GM23338 (cell line): Measurements from ENCODE around the gene TEX53. TPM values are rescaled to one million over a fixed set of nuclear protein-coding genes. Genes with fewer than 3 reads are reported as not detected.

Experiments used
- ATAC-seq: fragments of 200-7000 bp; cut with Tn5 transposase; 3 replicates; pipeline ENCODE4 v1.9.1; 2020
- DNase-seq: peaks from one replicate; pipeline ENCODE4 v3.0.0-alpha.2; 2015; ENCODE audit warnings: low spot score
- H2AFZ ChIP-seq: fragments of 200-600 bp; sonication (generic); 2 replicates; pipeline ENCODE4 v1.8.0; 2016; ENCODE audit warnings: antibody characterized with exemption, mild to moderate bottlenecking, moderate library complexity
- H3F3A ChIP-seq: fragments of 200-600 bp; sonication (generic); replicated peaks from 2 replicates; pipeline ENCODE4 v1.8.0; 2017; ENCODE audit warnings: antibody characterized with exemption, mixed run types, low read depth
- H3K27ac ChIP-seq: fragments of 200-600 bp; sonication (generic); 2 replicates; pipeline ENCODE4 v1.6.1; 2016; ENCODE audit warnings: low read depth
- H3K27me3 ChIP-seq: fragments of 200-600 bp; sonication (generic); 2 replicates; pipeline ENCODE4 v1.8.0; 2016; ENCODE audit warnings: mild to moderate bottlenecking, mixed run types, moderate library complexity; ENCODE audit not compliant: insufficient read depth
- H3K36me3 ChIP-seq: fragments of 200-600 bp; sonication (generic); 2 replicates; pipeline ENCODE4 v1.8.0; 2016; ENCODE audit warnings: mild to moderate bottlenecking; ENCODE audit not compliant: insufficient read depth
- H3K4me1 ChIP-seq: fragments of 200-600 bp; sonication (generic); 2 replicates; pipeline ENCODE4 v1.8.0; 2016; ENCODE audit warnings: mild to moderate bottlenecking, moderate library complexity; ENCODE audit not compliant: insufficient read depth
- H3K4me2 ChIP-seq: fragments of 200-600 bp; sonication (generic); 2 replicates; pipeline ENCODE4 v1.7.1; 2017; ENCODE audit warnings: mixed run types
- H3K4me3 ChIP-seq: fragments of 200-600 bp; sonication (generic); 2 replicates; pipeline ENCODE4 v1.6.1; 2016; ENCODE audit warnings: mixed run types
- H3K79me2 ChIP-seq: fragments of 200-600 bp; sonication (generic); replicated peaks from 2 replicates; pipeline ENCODE4 v1.8.0; 2017; ENCODE audit warnings: mild to moderate bottlenecking; ENCODE audit not compliant: insufficient read depth
- H3K9me2 ChIP-seq: fragments of 200-600 bp; sonication (generic); 2 replicates; pipeline ENCODE4 v1.8.0; 2017; ENCODE audit not compliant: insufficient read depth
- H4K20me1 ChIP-seq: fragments of 200-600 bp; sonication (generic); replicated peaks from 2 replicates; pipeline ENCODE4 v1.8.0; 2017; ENCODE audit warnings: mild to moderate bottlenecking; ENCODE audit not compliant: insufficient read depth
- H3K27ac Mint-ChIP-seq: 2 replicates; pipeline ENCODE4 v1.8.0; 2020; ENCODE audit warnings: inconsistent platforms, mild to moderate bottlenecking, moderate library complexity, mixed read lengths
- H3K27me3 Mint-ChIP-seq: 3 replicates; pipeline ENCODE4 v1.8.0; 2022; ENCODE audit warnings: low read depth, mild to moderate bottlenecking, moderate library complexity, mixed read lengths, inconsistent platforms; ENCODE audit not compliant: insufficient read depth, poor library complexity
- H3K36me3 Mint-ChIP-seq: 3 replicates; pipeline ENCODE4 v1.8.0; 2021; ENCODE audit warnings: low read depth, mild to moderate bottlenecking, inconsistent platforms, moderate library complexity, mixed read lengths
- H3K4me1 Mint-ChIP-seq: 3 replicates; pipeline ENCODE4 v1.8.0; 2020; ENCODE audit warnings: mild to moderate bottlenecking, inconsistent platforms, mixed read lengths
- H3K4me3 Mint-ChIP-seq: 3 replicates; pipeline ENCODE4 v1.8.0; 2021; ENCODE audit warnings: moderate library complexity, mild to moderate bottlenecking, inconsistent platforms, mixed read lengths
- H3K9me3 Mint-ChIP-seq: 3 replicates; pipeline ENCODE4 v1.8.0; 2020; ENCODE audit warnings: moderate library complexity, mild to moderate bottlenecking, inconsistent platforms, mixed read lengths
- ETS1 ChIP-seq: IDR thresholded peaks from 2 replicates; pipeline ENCODE4 v1.6.1; 2016; ENCODE audit warnings: antibody characterized with exemption
- EZH2phosphoT487 ChIP-seq: fragments of 200-600 bp; sonication (generic); IDR thresholded peaks from one replicate; pipeline ENCODE4 v1.8.1; 2018; ENCODE audit warnings: antibody characterized with exemption; ENCODE audit not compliant: unreplicated experiment
- JUNB ChIP-seq: IDR thresholded peaks from one replicate; pipeline ENCODE4 v1.6.1; 2016; ENCODE audit warnings: antibody characterized with exemption; ENCODE audit not compliant: unreplicated experiment
- NANOG ChIP-seq: IDR thresholded peaks from 2 replicates; pipeline ENCODE4 v1.6.1; 2016; ENCODE audit warnings: antibody characterized with exemption, borderline replicate concordance
- POLR2AphosphoS5 ChIP-seq: IDR thresholded peaks from 2 replicates; pipeline ENCODE4 v1.6.1; 2016; ENCODE audit warnings: antibody characterized with exemption, low read depth
- REST ChIP-seq: IDR thresholded peaks from one replicate; pipeline ENCODE4 v1.6.1; 2018; ENCODE audit warnings: antibody characterized with exemption; ENCODE audit not compliant: unreplicated experiment
- STAT1 ChIP-seq: IDR thresholded peaks from one replicate; pipeline ENCODE4 v1.6.1; 2016; ENCODE audit warnings: antibody characterized with exemption; ENCODE audit not compliant: unreplicated experiment
- ZNF331 ChIP-seq: fragments of 250-450 bp; sonication (Bioruptor Pico); IDR thresholded peaks from 2 replicates; pipeline ENCODE4 v1.5.0; 2020; ENCODE audit warnings: low read depth, mild to moderate bottlenecking, moderate library complexity
- polyA plus RNA-seq: library from polyadenylated mRNA; unstranded; fragments of >200 nt; fragmentation: Nextera tagmentation; extraction: Ambion mirVana; gene quantifications from 2 replicates; pipeline ENCODE4 v1.2.1, GENCODE V29; 2016
- total RNA-seq: library from RNA; depleted of rRNA; stranded (reverse); fragments of >200 nt; shearing (Covaris generic); gene quantifications from 2 replicates; pipeline ENCODE4 v1.2.3, GENCODE V29; 2014
- TF ChIP-seq, protein P1 (sequence below): fragments of 250-450 bp; sonication (Bioruptor Pico); IDR thresholded peaks from 2 replicates; pipeline ENCODE4 v1.5.0; 2020; ENCODE audit warnings: mild to moderate bottlenecking, moderate library complexity

TEX53 gene
- total and polyA plus RNA-seq, 2 experiments from 2014 or later: not detected

DNA sequence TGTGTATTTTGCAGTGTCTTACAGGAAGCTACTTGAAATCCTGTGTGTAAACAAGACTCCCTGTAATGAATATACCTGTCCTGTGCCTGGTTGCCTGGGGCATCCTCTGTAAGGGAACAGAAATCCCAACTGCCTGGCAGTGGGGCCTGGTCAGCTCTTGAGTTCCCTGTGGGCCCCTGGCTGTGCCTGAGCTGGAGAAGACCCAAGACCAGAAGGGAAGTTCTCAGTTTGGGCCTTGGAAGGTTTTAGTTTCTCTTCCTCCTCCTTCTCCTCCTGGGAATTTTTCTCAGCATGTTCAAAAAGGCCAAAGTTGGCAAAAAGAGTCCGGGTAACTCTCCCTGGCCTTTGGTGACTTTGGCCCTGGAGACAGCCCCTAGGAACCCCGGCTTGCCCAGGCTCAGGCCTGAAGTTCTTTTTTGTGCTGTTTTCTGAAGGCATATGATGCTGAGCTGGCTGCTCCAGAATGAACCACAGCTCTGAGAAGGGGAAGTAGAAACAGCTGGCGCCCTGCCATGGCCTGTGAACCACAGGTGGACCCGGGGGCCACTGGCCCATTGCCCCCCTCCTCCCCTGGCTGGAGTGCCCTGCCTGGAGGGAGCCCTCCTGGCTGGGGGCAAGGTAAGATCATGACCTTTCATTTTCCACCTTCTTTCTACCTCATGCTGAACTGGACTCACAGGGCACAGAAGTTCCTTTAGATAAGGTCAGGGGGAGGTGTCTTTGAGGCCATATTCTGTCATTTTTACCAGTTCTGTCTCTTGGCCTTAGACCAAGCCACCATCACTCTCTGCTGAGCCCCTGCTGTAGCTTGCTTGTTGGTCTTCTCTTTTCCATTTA, 40.7 kb downstream of the TEX53 start:
- Histone ChIP-seq H3K27me3 (no peaks in the 10 kb centered on the region), H3K9me2 (no peaks in the 10 kb centered on the region), H3K4me1 (peaks cover 14% of the 10 kb centered on the region), H3F3A (no peaks in the 10 kb centered on the region), H3K4me3 (no peak overlapping the region), H3K27ac (no peak overlapping the region), H3K36me3 (no peaks in the 10 kb centered on the region), H3K4me2 (no peak overlapping the region), H4K20me1 (no peaks in the 10 kb centered on the region; the same call in 1 of the 2 replicates), H2AFZ (no peak overlapping the region), H3K79me2 (peaks cover 25% of the 10 kb centered on the region; the same call in 1 of the 2 replicates)
- Mint-ChIP-seq H3K36me3 (peaks cover 24% of the 10 kb centered on the region), H3K27me3 (peaks cover 7% of the 10 kb centered on the region), H3K9me3 (no peaks in the 10 kb centered on the region), H3K4me1 (peaks cover 17% of the 10 kb centered on the region), H3K4me3 (no peak overlapping the region), H3K27ac (no peak overlapping the region)
- DNase-seq (no peak), ATAC-seq (no peak)
- TF ChIP-seq JUNB (no peak), REST (no peak), POLR2AphosphoS5 (no peak), STAT1 (no peak), NANOG (no peak), ETS1 (no peak), ZNF331 (no peak), EZH2phosphoT487 (no peak)
- TF ChIP-seq, protein P1, sequence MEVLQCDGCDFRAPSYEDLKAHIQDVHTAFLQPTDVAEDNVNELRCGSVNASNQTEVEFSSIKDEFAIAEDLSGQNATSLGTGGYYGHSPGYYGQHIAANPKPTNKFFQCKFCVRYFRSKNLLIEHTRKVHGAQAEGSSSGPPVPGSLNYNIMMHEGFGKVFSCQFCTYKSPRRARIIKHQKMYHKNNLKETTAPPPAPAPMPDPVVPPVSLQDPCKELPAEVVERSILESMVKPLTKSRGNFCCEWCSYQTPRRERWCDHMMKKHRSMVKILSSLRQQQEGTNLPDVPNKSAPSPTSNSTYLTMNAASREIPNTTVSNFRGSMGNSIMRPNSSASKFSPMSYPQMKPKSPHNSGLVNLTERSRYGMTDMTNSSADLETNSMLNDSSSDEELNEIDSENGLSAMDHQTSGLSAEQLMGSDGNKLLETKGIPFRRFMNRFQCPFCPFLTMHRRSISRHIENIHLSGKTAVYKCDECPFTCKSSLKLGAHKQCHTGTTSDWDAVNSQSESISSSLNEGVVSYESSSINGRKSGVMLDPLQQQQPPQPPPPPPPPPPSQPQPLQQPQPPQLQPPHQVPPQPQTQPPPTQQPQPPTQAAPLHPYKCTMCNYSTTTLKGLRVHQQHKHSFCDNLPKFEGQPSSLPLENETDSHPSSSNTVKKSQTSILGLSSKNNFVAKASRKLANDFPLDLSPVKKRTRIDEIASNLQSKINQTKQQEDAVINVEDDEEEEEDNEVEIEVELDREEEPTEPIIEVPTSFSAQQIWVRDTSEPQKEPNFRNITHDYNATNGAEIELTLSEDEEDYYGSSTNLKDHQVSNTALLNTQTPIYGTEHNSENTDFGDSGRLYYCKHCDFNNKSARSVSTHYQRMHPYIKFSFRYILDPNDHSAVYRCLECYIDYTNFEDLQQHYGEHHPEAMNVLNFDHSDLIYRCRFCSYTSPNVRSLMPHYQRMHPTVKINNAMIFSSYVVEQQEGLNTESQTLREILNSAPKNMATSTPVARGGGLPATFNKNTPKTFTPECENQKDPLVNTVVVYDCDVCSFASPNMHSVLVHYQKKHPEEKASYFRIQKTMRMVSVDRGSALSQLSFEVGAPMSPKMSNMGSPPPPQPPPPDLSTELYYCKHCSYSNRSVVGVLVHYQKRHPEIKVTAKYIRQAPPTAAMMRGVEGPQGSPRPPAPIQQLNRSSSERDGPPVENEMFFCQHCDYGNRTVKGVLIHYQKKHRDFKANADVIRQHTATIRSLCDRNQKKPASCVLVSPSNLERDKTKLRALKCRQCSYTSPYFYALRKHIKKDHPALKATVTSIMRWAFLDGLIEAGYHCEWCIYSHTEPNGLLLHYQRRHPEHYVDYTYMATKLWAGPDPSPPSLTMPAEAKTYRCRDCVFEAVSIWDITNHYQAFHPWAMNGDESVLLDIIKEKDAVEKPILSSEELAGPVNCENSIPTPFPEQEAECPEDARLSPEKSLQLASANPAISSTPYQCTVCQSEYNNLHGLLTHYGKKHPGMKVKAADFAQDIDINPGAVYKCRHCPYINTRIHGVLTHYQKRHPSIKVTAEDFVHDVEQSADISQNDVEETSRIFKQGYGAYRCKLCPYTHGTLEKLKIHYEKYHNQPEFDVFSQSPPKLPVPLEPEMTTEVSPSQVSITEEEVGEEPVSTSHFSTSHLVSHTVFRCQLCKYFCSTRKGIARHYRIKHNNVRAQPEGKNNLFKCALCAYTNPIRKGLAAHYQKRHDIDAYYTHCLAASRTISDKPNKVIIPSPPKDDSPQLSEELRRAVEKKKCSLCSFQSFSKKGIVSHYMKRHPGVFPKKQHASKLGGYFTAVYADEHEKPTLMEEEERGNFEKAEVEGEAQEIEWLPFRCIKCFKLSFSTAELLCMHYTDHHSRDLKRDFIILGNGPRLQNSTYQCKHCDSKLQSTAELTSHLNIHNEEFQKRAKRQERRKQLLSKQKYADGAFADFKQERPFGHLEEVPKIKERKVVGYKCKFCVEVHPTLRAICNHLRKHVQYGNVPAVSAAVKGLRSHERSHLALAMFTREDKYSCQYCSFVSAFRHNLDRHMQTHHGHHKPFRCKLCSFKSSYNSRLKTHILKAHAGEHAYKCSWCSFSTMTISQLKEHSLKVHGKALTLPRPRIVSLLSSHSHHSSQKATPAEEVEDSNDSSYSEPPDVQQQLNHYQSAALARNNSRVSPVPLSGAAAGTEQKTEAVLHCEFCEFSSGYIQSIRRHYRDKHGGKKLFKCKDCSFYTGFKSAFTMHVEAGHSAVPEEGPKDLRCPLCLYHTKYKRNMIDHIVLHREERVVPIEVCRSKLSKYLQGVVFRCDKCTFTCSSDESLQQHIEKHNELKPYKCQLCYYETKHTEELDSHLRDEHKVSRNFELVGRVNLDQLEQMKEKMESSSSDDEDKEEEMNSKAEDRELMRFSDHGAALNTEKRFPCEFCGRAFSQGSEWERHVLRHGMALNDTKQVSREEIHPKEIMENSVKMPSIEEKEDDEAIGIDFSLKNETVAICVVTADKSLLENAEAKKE (CRISPR knock-in tag): no peak
